HepG2 (cell line): Measurements from ENCODE around the gene PTGER4. TPM values are rescaled to one million over a fixed set of nuclear protein-coding genes. Genes with fewer than 3 reads are reported as not detected.

Experiments
- ATAC-seq: fragments of 200-7000 bp; cut with Tn5 transposase; 3 replicates; pipeline ENCODE4 v1.9.1; 2020; ENCODE audit warnings: mild to moderate bottlenecking, moderate library complexity
- BruUV-seq: library from RNA; stranded (reverse); fragments of 400-500 nt; replicated peaks from 2 replicates; lab custom pipeline; 2021; lab: Mats Ljungman, UMichigan
- CTCF ChIA-PET: fragments of 300-600 bp; formaldehyde crosslinking; extraction: SDS; loops from one replicate; lab custom pipeline; 2021; ENCODE audit warnings: low total read pairs, inconsistent platforms, low intra/inter-chr PET ratio; lab: Yijun Ruan, JAX
- POLR2A ChIA-PET: fragments of 350-600 bp; sonication (Branson Sonifier 250); formaldehyde crosslinking; loops from one replicate; lab custom pipeline; 2020; ENCODE audit warnings: antibody characterized with exemption, inconsistent platforms; lab: Yijun Ruan, JAX
- DNase-seq: peaks from one replicate; pipeline ENCODE4 v3.0.0-alpha.2; 2015; ENCODE audit warnings: low spot score
- FAIRE-seq: peaks from 3 replicates; lab custom pipeline; 2011; peaks lifted over from hg19 to GRCh38; lab: Jason Lieb, UNC
- H2AFZ ChIP-seq: one replicate; pipeline ENCODE4 v1.6.1; 2011; ENCODE audit warnings: low read length, inconsistent platforms
- H3K27ac ChIP-seq: fragments of 300-600 bp; 3 replicates; pipeline ENCODE4 v1.8.0; 2011; ENCODE audit warnings: mixed run types, mild to moderate bottlenecking, mixed read lengths, low read length, inconsistent platforms; ENCODE audit not compliant: insufficient read depth; ENCODE audit errors: extremely low read length
- H3K27me3 ChIP-seq, 2 experiments: fragments of 200-600 bp in 1 of 2; 2 replicates in 1 of 2; 3 replicates in 1 of 2; pipeline versions ENCODE4 v1.6.0 to v1.8.0; 2011; ENCODE audit warnings: low read length in 2 of 2, mild to moderate bottlenecking in 2 of 2, moderate library complexity in 2 of 2, inconsistent platforms in 1 of 2; ENCODE audit not compliant: insufficient read depth in 2 of 2, control insufficient read depth in 1 of 2
- H3K36me3 ChIP-seq, 2 experiments: fragments of 200-600 bp in 1 of 2; replicated peaks in 1 of 2; 2 replicates in 1 of 2; 3 replicates in 1 of 2; pipeline versions ENCODE4 v1.5.1 to v1.8.0; 2011; ENCODE audit warnings: low read length in 2 of 2, inconsistent platforms in 1 of 2; ENCODE audit not compliant: insufficient read depth in 2 of 2, control insufficient read depth in 1 of 2
- H3K4me1 ChIP-seq: 2 replicates; pipeline ENCODE4 v1.5.1; 2012; ENCODE audit warnings: low read length, inconsistent platforms; ENCODE audit not compliant: insufficient read depth
- H3K4me2 ChIP-seq: 2 replicates; pipeline ENCODE4 v1.6.0; 2011; ENCODE audit warnings: low read depth, low read length, inconsistent platforms
- H3K4me3 ChIP-seq, 3 experiments: fragments of 200-600 bp in 1 of 3; sonication (generic), shearing (Covaris generic) in 1 of 3; replicated peaks in 1 of 3; 2 replicates each; pipeline ENCODE4 v1.5.1; 2011 to 2016; ENCODE audit warnings: low read length in 3 of 3, inconsistent platforms in 2 of 3, low read depth in 2 of 3, mild to moderate bottlenecking in 2 of 3, control low read depth in 1 of 3, mixed read lengths in 1 of 3; ENCODE audit not compliant: insufficient read depth in 1 of 3
- H3K79me2 ChIP-seq: one replicate; pipeline ENCODE4 v1.6.1; 2011; ENCODE audit warnings: low read length, inconsistent platforms; ENCODE audit not compliant: insufficient read depth
- H3K9ac ChIP-seq: 2 replicates; pipeline ENCODE4 v1.6.0; 2011; ENCODE audit warnings: mild to moderate bottlenecking, low read depth, low read length, inconsistent platforms; ENCODE audit not compliant: insufficient read depth
- H3K9me3 ChIP-seq: 2 replicates; pipeline ENCODE4 v1.5.1; 2012; ENCODE audit warnings: mild to moderate bottlenecking, low read length
- H4K20me1 ChIP-seq: 2 replicates; pipeline ENCODE4 v1.6.0; 2011; ENCODE audit warnings: inconsistent platforms, mild to moderate bottlenecking, low read length, moderate library complexity; ENCODE audit not compliant: insufficient read depth
- CENPX ChIP-seq: sonication (generic); formaldehyde crosslinking; IDR thresholded peaks from 2 replicates; pipeline ENCODE4 v1.9.0; 2021; ENCODE audit warnings: mild to moderate bottlenecking, missing genetic modification reagents, moderate library complexity
- HMG20A ChIP-seq: IDR thresholded peaks from 2 replicates; pipeline ENCODE4 v1.6.1; 2016; ENCODE audit warnings: borderline replicate concordance
- ZNF142 ChIP-seq: sonication (generic); formaldehyde crosslinking; IDR thresholded peaks from 2 replicates; pipeline ENCODE4 v1.4.0; 2020; ENCODE audit warnings: missing genetic modification reagents
- ZNF318 ChIP-seq: sonication (generic); formaldehyde crosslinking; IDR thresholded peaks from 2 replicates; pipeline ENCODE4 v1.4.0; 2020; ENCODE audit warnings: mild to moderate bottlenecking, missing genetic modification reagents
- ZNF446 ChIP-seq: sonication (generic); formaldehyde crosslinking; IDR thresholded peaks from 2 replicates; pipeline ENCODE4 v1.5.0; 2020; ENCODE audit warnings: mild to moderate bottlenecking, missing genetic modification reagents
- WGBS: methylation state at CpG from one replicate; pipeline ENCODE4 v1.1.6; 2017; ENCODE audit warnings: low lambda C conversion rate; 5-methylcytosine and 5-hydroxymethylcytosine counted together
- in situ Hi-C: cut with HindIII; loops from 2 replicates; pipeline ENCODE4 v1.10.0; 2017; ENCODE audit warnings: low pct_unique_long_range_greater_than_20kb; ENCODE audit not compliant: extremely low pct_ligation_motif_present
- intact Hi-C: fragments of 100-400 bp; cut with micrococcal nuclease; formaldehyde crosslinking; loops from one replicate; pipeline ENCODE4 v1.10.0; 2022; ENCODE audit not compliant: unreplicated experiment
- polyA plus RNA-seq, 8 experiments: library from polyadenylated mRNA; depleted of rRNA in 3 of 8; stranded (reverse) in 7 of 8; unstranded in 1 of 8; fragments of >200 nt; fragmentation: Illumina TruSeq in 4 of 8; extraction: Trizol in 4 of 8; gene quantifications; 2 replicates each; pipeline versions ENCODE4 v1.2.1 to v1.2.3, GENCODE V29; 2011 to 2016; ENCODE audit warnings: low read depth in 4 of 8, missing spikeins in 1 of 8, mixed read lengths in 1 of 8; ENCODE audit not compliant: insufficient read depth in 1 of 8
- total RNA-seq, 5 experiments: library from RNA; depleted of rRNA; stranded (reverse); fragments of >200 nt; fragmentation: Illumina TruSeq; extraction: Trizol; gene quantifications; 2 replicates each; pipeline ENCODE4 v1.2.3, GENCODE V29; 2016; ENCODE audit warnings: low read depth in 1 of 5

The PTGER4 gene
- total and polyA plus RNA-seq, 2 of the 13 experiments (the other 11 are each of a cell fraction or from before 2014, with no cell fraction given) = 0.01 to 0.11 TPM

GRCh38 chr5:40652441-40653220 lies 27.1 kb upstream of the PTGER4 start:
- Histone ChIP-seq H2AFZ (no peak overlapping the region), H3K4me1 (no peaks in the 10 kb centered on the region), H3K4me3 (no peak overlapping the region), H3K36me3 (no peaks in the 10 kb centered on the region), H3K79me2 (no peaks in the 10 kb centered on the region), H3K4me2 (no peak overlapping the region), H3K9me3 (no peaks in the 10 kb centered on the region), H3K27me3 (no peaks in the 10 kb centered on the region), H4K20me1 (no peaks in the 10 kb centered on the region), H3K27ac (no peak overlapping the region), H3K9ac (no peak overlapping the region)
- FAIRE-seq = no peak
- intact Hi-C loops (no loop called here), in situ Hi-C loops (no loop called here)
- WGBS = 19% methylated on average over 8 of the region's 8 CpGs
- CTCF ChIA-PET = no interaction called here
- DNase-seq = no peak
- no TSS peak for BruUV-seq
- POLR2A ChIA-PET = no interaction called here
- no peak for ATAC-seq
- TF ChIP-seq ZNF446 (CRISPR knock-in tag) (no peak), HMG20A (CRISPR knock-in tag) (no peak), CENPX (CRISPR knock-in tag) (no peak), ZNF142 (CRISPR knock-in tag) (no peak), ZNF318 (no peak)
